CD14-positive monocyte (primary cell): ENCODE results near the gene SPON1. TPM values are rescaled to one million over a fixed set of nuclear protein-coding genes. Genes with fewer than 3 reads are reported as not detected.

ENCODE experiments used
- DNase-seq, 3 donors: peaks; one replicate each; pipeline ENCODE4 v3.0.0-alpha.2; 2011 to 2022
- H2AFZ ChIP-seq: 2 replicates; pipeline ENCODE4 v1.6.0; 2012; ENCODE audit warnings: mild to moderate bottlenecking, low read depth, low read length, inconsistent platforms; ENCODE audit not compliant: insufficient read depth, poor library complexity, severe bottlenecking
- H3K27ac ChIP-seq, 2 donors: 1 replicate in 1 of 2; 2 replicates in 1 of 2; pipeline ENCODE4 v1.5.1; 2012 to 2013; ENCODE audit warnings: low read length in 2 of 2, control low read depth in 1 of 2, inconsistent platforms in 1 of 2, low read depth in 1 of 2, mild to moderate bottlenecking in 1 of 2
- H3K27me3 ChIP-seq, 2 donors: one replicate each; pipeline versions ENCODE4 v1.6.0 to v1.6.1; 2011 to 2013; ENCODE audit warnings: low read length in 2 of 2; ENCODE audit not compliant: control insufficient read depth in 2 of 2, insufficient read depth in 2 of 2
- H3K36me3 ChIP-seq, 2 donors: replicated peaks in 1 of 2; 1 replicate in 1 of 2; 2 replicates in 1 of 2; pipeline versions ENCODE4 v1.5.1 to v1.6.1; 2012 to 2013; ENCODE audit warnings: low read length in 2 of 2, control low read depth in 1 of 2, inconsistent platforms in 1 of 2, mild to moderate bottlenecking in 1 of 2; ENCODE audit not compliant: insufficient read depth in 2 of 2, control insufficient read depth in 1 of 2
- H3K4me1 ChIP-seq, 2 donors: 1 replicate in 1 of 2; 2 replicates in 1 of 2; pipeline versions ENCODE4 v1.5.1 to v1.6.1; 2012 to 2013; ENCODE audit warnings: low read length in 2 of 2, control low read depth in 1 of 2, inconsistent platforms in 1 of 2, mild to moderate bottlenecking in 1 of 2, moderate library complexity in 1 of 2; ENCODE audit not compliant: insufficient read depth in 2 of 2, control insufficient read depth in 1 of 2
- H3K4me2 ChIP-seq: replicated peaks from 2 replicates; pipeline ENCODE3; 2012; ENCODE audit warnings: low read length, moderate library complexity, mild to moderate bottlenecking; ENCODE audit not compliant: poor library complexity, severe bottlenecking; ENCODE audit errors: extremely low read depth
- H3K4me3 ChIP-seq, 3 experiments: fragments of 200-600 bp in 1 of 3; sonication (generic) in 1 of 3; replicated peaks in 1 of 3; 1 replicate in 2 of 3; 2 replicates in 1 of 3; pipeline ENCODE4 v1.5.1; 2011 to 2013; ENCODE audit warnings: low read length in 3 of 3, mild to moderate bottlenecking in 3 of 3, control low read depth in 2 of 3, low read depth in 2 of 3, inconsistent platforms in 1 of 3, moderate library complexity in 1 of 3
- H3K79me2 ChIP-seq: 2 replicates; pipeline ENCODE4 v1.6.0; 2012; ENCODE audit warnings: mild to moderate bottlenecking, control low read depth, inconsistent platforms, low read length, moderate library complexity; ENCODE audit not compliant: insufficient read depth
- H3K9ac ChIP-seq: 2 replicates; pipeline ENCODE4 v1.6.0; 2017; ENCODE audit warnings: low read length, mild to moderate bottlenecking; ENCODE audit not compliant: insufficient read depth, poor library complexity, severe bottlenecking
- H3K9me3 ChIP-seq, 2 donors: replicated peaks in 1 of 2; 1 replicate in 1 of 2; 2 replicates in 1 of 2; pipeline versions ENCODE4 v1.5.1 to v1.6.1; 2012 to 2013; ENCODE audit warnings: low read length in 2 of 2, control low read depth in 1 of 2; ENCODE audit not compliant: control insufficient read depth in 1 of 2, insufficient read depth in 1 of 2
- H4K20me1 ChIP-seq: 2 replicates; pipeline ENCODE4 v1.6.0; 2012; ENCODE audit warnings: mild to moderate bottlenecking, low read length, control low read depth, moderate library complexity; ENCODE audit not compliant: insufficient read depth
- H3K27ac Mint-ChIP-seq, 7 donors: one replicate each; pipeline ENCODE4 v1.8.0; 2020; ENCODE audit warnings: mild to moderate bottlenecking in 7 of 7, mixed read lengths in 7 of 7, moderate library complexity in 6 of 7, inconsistent platforms in 2 of 7
- H3K27me3 Mint-ChIP-seq, 3 donors: one replicate each; pipeline ENCODE4 v1.8.0; 2021 to 2022; ENCODE audit warnings: low read depth in 3 of 3, mild to moderate bottlenecking in 3 of 3, mixed read lengths in 3 of 3, moderate library complexity in 3 of 3, inconsistent platforms in 1 of 3
- H3K36me3 Mint-ChIP-seq, 2 donors: one replicate each; pipeline ENCODE4 v1.8.0; 2020; ENCODE audit warnings: mixed read lengths in 2 of 2, inconsistent platforms in 1 of 2, mild to moderate bottlenecking in 1 of 2
- H3K4me1 Mint-ChIP-seq: one replicate; pipeline ENCODE4 v1.8.0; 2020; ENCODE audit warnings: mild to moderate bottlenecking, mixed read lengths
- H3K4me3 Mint-ChIP-seq, 2 donors: one replicate each; pipeline ENCODE4 v1.8.0; 2020; ENCODE audit warnings: mild to moderate bottlenecking in 2 of 2, mixed read lengths in 2 of 2, moderate library complexity in 1 of 2
- H3K9me3 Mint-ChIP-seq, 7 donors: one replicate each; pipeline ENCODE4 v1.8.0; 2020 to 2022; ENCODE audit warnings: mixed read lengths in 7 of 7, mild to moderate bottlenecking in 6 of 7, moderate library complexity in 6 of 7, inconsistent platforms in 2 of 7
- WGBS: methylation state at CpG from one replicate; pipeline ENCODE4 v1.1.5; 2013; ENCODE audit warnings: missing lambda C conversion rate; ENCODE audit not compliant: insufficient coverage; 5-methylcytosine and 5-hydroxymethylcytosine counted together
- intact Hi-C, 2 donors: fragments of 100-400 bp; cut with micrococcal nuclease; formaldehyde crosslinking; loops; one replicate each; pipeline versions ENCODE4 v1.15.0 to v1.15.1; 2023
- polyA plus RNA-seq, 3 donors: library from polyadenylated mRNA; depleted of rRNA in 1 of 3; unstranded in 2 of 3; stranded (reverse) in 1 of 3; fragments of 300-500 nt in 2 of 3; fragments of >200 nt in 1 of 3; fragmentation: Illumina TruSeq in 2 of 3; gene quantifications; 1 replicate in 2 of 3; 2 replicates in 1 of 3; pipeline ENCODE4 v1.2.3, GENCODE V29; 2012 to 2021
- TF ChIP-seq, protein P1 (sequence below): fragments of 200-600 bp; IDR thresholded peaks from one replicate; pipeline ENCODE4 v1.8.0; 2022; ENCODE audit warnings: antibody characterized with exemption, mild to moderate bottlenecking

The SPON1 gene
- polyA plus RNA-seq, 3 donors, result not detected

DNA sequence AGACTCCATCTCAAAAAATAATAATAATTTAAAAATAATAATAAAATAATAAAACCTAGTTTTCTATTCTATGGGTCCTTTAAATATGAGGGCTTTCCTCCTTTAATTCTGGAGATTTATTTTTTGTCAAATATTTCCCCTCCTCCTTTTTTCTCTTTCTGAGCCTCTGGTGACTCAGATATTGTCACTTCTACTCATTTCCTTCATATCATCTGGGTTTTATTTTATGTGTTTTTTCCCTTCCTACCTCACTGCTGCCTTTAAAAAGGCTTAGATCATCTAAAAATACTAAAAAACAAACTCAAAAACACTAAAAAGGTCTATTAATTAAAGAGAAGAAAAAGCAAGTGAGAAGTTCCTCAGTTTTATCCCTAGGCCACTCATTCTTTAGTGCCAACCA is 138.9 kb downstream of the SPON1 start:
- Mint-ChIP-seq H3K9me3 (no peaks in the 10 kb centered on the region), H3K27ac (no peak overlapping the region), H3K36me3 (no peaks in the 10 kb centered on the region), H3K27me3 (peaks cover 0 to 2% (median 0%) of the 10 kb centered on the region in 3 donors), H3K4me3 (no peak overlapping the region), H3K4me1 (no peaks in the 10 kb centered on the region)
- Histone ChIP-seq H3K36me3 (no peaks in the 10 kb centered on the region), H3K4me2 (no peak overlapping the region), H3K4me3 (no peak overlapping the region), H2AFZ (no peak overlapping the region), H4K20me1 (no peaks in the 10 kb centered on the region), H3K27me3 (no peaks in the 10 kb centered on the region), H3K4me1 (no peaks in the 10 kb centered on the region), H3K27ac (no peak overlapping the region), H3K79me2 (no peaks in the 10 kb centered on the region), H3K9ac (no peak overlapping the region), H3K9me3 (no peaks in the 10 kb centered on the region)
- TF ChIP-seq, protein P1, sequence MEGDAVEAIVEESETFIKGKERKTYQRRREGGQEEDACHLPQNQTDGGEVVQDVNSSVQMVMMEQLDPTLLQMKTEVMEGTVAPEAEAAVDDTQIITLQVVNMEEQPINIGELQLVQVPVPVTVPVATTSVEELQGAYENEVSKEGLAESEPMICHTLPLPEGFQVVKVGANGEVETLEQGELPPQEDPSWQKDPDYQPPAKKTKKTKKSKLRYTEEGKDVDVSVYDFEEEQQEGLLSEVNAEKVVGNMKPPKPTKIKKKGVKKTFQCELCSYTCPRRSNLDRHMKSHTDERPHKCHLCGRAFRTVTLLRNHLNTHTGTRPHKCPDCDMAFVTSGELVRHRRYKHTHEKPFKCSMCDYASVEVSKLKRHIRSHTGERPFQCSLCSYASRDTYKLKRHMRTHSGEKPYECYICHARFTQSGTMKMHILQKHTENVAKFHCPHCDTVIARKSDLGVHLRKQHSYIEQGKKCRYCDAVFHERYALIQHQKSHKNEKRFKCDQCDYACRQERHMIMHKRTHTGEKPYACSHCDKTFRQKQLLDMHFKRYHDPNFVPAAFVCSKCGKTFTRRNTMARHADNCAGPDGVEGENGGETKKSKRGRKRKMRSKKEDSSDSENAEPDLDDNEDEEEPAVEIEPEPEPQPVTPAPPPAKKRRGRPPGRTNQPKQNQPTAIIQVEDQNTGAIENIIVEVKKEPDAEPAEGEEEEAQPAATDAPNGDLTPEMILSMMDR, result no peak
- intact Hi-C loops, result no loop called here
- DNase-seq, result no peak

DNA sequence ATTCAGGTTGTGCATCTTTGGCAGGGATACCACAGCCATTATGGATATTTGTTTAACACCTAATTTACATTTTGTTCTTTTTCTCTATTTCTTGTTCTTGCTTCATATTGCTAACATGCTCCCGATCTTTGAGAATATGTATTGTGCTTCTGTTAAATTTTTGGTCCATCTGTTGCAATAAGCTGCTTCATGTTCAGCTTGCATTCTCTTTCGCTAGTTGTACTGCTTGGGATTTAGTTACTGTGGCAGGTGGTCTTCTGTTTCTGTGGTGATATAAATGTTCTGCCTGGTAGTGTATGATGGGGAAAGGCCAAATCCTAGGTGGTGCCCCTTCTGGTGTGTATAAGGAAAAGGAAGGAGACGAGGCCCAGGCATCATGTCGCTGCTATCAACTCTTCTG is 140.2 kb downstream of the SPON1 start:
- Histone ChIP-seq H3K4me1 (no peaks in the 10 kb centered on the region), H3K9ac (no peak overlapping the region), H3K4me3 (no peak overlapping the region), H3K4me2 (no peak overlapping the region), H2AFZ (no peak overlapping the region), H4K20me1 (no peaks in the 10 kb centered on the region), H3K36me3 (no peaks in the 10 kb centered on the region), H3K9me3 (no peaks in the 10 kb centered on the region), H3K27me3 (no peaks in the 10 kb centered on the region), H3K27ac (no peak overlapping the region), H3K79me2 (no peaks in the 10 kb centered on the region)
- Mint-ChIP-seq H3K27ac (no peak overlapping the region), H3K4me3 (no peak overlapping the region), H3K36me3 (no peaks in the 10 kb centered on the region), H3K9me3 (no peaks in the 10 kb centered on the region), H3K4me1 (no peaks in the 10 kb centered on the region), H3K27me3 (peaks cover 0 to 2% (median 0%) of the 10 kb centered on the region in 3 donors)
- DNase-seq, result no peak
- intact Hi-C loops, result no loop called here
- WGBS, result 100% methylated on average over 2 of the region's 4 CpGs
- TF ChIP-seq, protein P1, result no peak
